HG03442 (cell line): ENCODE measurements around the gene ELAVL1.

Experiments used
- ATAC-seq: cut with Tn5 transposase; IDR thresholded peaks from one replicate; pipeline ENCODE4 v1.9.1; 2021; ENCODE audit warnings: mild to moderate bottlenecking, moderate library complexity; ENCODE audit not compliant: unreplicated experiment

The ELAVL1 gene

DNA sequence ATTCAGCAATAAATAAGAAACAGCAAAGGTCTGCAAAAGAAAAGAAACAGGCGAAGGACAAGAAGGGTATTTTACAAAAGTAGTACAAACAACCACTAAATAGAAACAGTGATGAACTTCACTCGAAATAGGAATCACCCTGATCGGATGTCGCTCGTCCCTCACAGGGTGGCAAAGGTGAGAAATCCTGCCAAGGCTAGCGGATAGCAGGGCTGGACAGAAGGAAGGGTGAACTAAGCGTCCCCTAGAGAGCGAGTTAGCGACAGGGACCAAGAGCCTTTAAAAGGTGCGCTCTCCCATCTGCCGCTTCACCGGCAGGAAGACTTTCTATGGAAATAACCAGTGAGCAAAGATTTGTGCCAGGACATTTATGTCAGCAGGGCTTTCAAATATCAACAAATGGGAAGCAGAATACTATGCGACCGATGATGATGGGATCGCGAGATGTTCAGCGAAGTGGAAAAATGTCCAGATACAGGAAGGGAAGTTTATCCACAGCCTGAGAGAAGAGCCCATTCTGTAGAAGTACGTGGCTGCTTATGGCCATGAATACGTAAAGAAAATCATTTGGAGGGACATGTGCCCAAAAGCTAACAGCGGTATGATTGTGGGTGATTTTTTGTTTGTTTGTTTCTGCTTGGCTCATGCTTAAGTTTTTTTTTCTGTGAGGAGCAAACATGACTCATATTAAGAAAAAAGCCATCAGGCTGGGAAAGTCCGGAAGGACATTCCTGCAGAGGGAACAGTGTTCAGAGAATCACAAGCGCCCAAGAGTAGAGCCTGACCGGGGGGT is 18.9 kb downstream of the ELAVL1 start:
- no peak for ATAC-seq

DNA sequence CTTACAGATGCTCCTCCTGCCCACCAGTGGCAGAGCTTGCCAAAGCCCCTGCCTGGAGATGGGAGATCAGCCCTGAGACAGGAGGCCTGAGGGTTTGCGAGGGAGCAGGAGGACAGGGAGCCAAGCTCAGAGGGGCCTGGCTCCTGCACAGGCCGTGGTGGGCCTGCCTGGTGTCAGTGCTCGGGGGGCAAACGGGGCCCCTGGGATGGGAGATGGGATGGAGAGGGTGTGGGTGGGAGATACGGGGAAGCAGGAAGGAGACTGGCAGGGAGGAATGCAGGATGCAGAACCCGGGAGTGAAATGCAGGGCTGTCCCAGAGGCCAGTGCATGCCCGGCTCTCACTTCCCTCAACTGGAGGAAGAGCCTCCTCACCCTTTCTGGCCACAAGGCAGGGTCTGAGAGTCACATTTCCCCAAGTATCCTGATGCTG is 19.9 kb downstream of the ELAVL1 start:
- ATAC-seq: no peak

DNA sequence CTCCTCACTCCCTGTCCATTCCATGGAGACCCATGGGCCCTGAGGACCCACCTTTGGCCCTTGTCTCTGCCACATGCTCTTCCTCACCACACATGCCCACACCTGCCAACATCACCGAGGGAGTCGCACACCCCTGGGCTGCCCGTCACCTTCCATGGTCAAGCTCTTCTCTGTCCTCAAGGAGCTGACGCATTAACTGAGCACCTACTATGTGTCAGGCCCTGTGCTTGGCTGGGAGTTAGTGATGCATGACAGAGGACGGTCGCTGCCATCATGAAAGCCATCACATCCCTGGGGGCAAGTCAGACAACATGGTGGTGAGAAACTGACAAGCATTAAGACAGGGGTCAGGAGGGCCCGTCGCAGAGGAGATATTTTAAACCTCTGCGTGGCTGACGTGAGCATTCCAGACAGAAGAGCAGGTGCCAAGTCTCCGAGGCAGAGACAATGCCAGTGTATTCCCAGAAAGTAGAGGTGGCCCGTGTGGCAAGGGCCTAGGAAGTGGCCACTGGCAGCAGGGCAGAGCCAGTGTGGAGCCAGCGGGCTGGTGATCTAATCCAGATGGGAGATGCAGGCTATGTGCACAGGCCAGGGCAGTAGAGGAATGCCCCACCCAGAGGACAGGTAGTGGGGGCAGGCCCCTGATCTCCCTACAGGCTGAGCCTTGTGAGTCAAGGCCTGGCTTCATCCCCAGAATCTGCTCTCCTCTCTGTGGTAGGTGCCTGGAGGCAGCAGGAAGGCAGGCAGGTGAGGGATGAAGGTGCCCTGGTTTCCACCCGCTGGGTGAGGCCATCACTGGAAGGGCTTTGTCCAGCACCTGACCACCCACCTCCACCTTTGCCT is 21.2 kb downstream of the ELAVL1 start:
- no peak for ATAC-seq

DNA sequence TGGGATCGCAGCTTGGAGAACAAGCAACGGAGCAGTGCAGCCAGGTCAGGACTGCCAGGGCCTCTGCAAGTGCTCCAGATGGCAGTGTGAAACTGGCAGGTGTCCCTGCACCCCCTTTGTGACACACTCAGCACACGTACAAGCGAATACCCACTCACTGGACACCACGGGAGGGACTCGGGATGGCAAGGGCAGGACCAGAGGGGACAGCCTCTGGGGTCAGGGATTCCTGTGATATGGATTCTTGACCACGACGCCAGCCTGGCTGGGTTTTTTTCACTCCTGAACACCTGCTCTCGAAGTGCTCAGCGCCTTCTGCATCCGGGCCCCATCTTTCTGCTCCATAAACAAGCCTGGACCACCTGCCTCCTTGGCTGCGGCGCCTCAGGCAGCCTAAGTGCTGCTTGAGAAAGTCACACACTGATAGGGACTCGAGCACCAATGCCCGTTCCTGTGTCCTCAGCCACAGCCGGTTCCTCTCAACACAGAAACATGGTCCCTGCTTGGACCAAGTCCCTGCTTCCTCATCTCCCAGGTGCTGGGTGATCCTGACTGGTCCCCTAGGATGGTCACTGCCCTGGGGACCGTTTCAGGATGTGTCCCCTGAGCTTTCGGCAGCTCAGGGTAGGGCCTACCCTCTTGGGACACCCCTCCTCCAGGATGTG is 22.0 kb downstream of the ELAVL1 start:
- no peak for ATAC-seq

DNA sequence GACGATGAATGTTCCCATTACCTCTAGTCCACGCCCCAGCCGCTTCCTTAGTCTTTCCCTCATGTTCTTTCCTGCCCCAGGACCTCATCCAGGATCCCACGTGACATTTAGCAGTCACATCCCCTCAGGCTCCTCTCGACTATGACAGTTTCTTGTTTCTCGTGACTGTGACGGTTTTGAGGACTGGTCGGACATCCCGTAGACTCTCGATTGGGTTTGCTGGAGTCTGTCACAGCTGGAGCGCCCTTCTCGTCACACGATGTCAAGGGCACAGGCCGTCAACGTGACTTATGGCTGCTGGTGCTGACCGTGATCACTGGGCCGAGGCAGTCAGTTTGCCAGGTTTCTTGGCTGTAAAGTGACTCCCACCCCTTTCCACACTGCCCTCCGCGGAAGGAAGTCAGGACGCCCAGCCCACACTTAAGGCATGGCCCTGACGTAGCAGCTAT is 22.8 kb downstream of the ELAVL1 start:
- ATAC-seq: no peak

GRCh38 chr19:7982103-7982502 is 23.3 kb downstream of the ELAVL1 start:
- ATAC-seq: no peak

DNA sequence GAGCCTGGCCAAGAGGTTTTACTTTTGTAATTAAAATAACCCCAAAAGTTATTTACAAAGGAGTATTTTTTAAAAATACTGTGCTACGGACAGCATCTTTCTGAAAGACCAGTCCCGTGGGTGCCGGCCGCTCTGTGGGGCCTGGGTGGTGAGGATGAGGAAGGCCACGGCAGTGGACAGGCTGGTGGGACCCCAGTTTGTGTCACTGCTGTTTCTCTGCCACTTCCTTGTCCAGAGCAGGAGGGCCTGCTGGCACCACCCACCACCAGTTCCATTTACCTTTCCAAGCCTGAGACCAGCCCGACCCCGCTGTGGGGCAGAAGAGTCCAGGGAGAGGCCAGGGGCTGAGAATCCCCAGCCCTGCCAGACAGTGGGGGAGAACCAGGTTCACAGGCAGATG is 23.8 kb downstream of the ELAVL1 start:
- no peak for ATAC-seq

- no peak for ATAC-seq
Measured at GRCh38 chr19:7981199-7981598, 24.2 kb downstream of the ELAVL1 start.

DNA sequence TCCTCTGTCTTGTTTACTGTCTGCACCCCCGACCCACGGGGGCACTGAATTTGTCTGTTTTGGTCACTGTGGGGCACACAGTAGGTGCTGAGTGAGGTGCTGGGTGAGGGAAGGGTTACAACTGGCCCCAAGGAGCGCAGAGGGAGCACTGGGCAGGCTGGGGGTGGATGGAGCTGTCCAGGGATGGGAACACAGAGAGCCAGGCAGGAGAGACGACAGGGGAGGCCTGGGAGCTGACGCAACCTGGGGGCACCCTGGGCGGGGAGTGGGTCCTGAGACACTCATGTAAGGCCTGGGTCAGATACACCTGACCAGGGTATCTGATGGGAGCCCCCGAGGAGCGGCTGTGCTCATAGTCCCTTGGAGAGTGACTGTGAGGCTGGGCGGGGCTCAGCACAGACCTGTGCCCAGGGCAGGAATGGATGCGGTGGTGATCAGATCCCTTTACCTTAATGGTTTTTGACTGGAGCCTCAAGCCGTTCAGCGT is 24.8 kb downstream of the ELAVL1 start:
- no peak for ATAC-seq

GRCh38 chr19:7980168-7980567 is 25.3 kb downstream of the ELAVL1 start:
- ATAC-seq: no peak

DNA sequence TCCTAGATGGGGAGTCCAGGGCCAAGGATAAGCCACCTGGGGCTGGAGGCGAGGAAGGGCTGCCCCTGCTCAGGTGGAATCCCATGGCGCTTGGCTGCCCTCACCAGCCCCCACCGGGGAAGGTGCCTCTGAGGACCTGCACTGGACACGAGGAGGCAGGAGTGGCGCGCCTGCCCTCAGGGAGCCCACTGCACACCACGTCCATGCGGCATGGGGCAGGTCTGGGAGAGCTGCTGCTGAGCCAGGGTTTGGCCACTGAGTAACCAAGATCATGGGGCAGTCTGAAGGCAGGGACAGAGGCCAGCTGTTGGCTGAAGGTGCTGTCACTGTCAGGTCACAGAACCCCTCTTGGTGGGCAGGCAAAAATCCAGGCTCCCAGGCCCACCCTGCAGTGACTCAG is 25.9 kb downstream of the ELAVL1 start:
- no peak for ATAC-seq

GRCh38 chr19:7979011-7979410 is 26.4 kb downstream of the ELAVL1 start:
- ATAC-seq: no peak

DNA sequence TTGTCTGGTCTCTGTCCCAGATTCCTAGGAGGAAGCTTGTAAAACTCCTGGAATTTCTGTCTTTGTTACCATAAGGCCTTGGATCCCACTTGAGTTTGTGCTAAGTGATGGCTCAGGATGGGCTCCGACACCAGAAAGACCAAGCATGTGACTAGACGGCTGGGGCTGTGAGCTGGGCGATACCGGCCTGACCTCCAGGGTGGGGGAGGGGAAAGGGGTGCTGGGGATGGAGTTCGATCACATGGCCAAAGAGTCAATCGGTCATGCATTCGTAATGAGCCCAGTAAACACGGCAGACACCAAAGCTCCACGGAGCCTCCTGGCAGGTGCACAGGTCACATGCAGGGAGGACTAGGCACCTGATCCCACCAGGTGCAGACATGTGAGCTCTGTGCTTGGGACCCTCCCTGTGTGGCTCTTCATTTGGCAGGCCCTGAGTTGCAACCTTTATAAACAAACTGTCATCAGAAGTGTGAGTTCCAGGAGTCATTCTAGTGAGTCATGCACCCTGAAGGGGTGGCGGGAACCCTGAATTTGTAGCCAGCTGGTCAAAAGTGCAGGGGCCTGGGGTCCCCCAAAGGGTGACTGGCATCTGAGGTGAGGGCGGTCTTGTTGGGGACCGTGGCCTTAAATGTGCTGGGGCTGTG is 27.1 kb downstream of the ELAVL1 start:
- no peak for ATAC-seq

GRCh38 chr19:7977723-7978040 is 27.8 kb downstream of the ELAVL1 start:
- no peak for ATAC-seq

DNA sequence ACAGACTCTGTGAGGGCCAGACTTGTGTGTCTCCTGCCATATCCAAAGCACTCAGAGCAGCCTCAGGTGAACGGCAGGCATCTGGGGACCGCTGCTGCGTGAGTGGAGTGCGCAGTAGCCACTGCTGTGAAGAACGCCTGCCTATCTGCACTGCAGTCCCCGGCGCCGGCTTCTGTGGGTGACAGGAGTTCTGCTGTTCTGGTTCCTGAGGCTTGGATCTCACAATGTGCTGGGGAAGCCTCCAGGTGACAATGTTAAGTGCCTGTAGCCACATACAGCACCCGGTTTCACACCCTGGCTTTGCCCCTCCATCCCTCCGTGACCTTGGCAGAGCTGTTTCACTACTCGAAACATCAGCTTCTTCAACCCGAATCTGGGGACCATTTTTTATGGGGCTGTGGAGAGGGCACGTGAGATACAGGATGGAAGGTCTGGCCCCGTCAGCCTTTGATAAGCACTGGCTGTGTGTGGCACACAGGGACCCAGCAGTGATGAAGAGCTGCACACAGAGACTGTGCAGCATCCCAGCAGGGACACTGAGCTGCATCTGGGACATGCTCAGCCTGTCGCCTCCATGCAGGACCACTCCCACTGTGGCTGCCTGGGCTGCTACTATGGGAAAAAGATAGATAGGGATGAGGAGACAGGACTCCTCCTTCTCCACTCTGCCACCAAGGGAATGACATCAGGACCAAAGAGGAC is 28.3 kb downstream of the ELAVL1 start:
- no peak for ATAC-seq

DNA sequence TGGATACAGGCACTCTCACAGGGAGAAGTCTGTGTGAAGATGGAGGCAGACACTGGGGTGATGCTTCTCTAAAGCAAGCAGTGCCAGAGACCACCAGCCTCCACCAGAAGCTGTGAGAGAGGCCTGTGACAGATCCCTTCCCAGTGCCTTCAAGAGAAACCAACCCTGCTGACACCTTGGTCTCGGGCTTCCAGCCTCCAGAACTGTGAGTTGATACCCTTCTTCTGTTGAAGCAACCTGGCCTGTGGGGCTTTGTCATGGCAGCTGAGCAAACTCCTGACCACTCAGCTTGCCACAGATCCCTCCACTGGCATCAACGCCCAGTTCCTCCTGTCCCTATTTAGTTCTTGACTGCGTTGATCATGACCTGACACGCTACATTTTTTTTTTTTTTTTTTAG is 29.0 kb downstream of the ELAVL1 start:
- ATAC-seq: no peak

DNA sequence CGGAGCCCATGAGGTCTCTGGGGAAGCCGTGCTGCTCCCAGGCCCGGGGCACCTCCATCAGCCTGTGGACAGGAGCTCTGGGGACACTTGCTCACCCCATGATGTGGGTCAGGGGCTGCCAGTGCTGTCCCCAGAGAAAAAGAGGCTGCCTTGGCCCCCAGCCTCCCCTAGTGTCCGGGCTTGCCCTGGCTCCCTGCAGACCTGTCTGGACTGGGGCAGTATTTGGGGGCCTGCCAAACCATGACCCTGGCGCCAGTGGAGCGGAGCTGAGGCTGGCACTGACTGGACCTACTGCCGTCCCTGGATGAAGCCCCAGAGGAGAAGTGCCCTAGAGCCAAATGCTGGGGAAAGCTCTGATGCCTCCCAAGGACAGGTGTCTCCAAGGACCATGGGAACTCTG is 30.4 kb downstream of the ELAVL1 start:
- no peak for ATAC-seq

DNA sequence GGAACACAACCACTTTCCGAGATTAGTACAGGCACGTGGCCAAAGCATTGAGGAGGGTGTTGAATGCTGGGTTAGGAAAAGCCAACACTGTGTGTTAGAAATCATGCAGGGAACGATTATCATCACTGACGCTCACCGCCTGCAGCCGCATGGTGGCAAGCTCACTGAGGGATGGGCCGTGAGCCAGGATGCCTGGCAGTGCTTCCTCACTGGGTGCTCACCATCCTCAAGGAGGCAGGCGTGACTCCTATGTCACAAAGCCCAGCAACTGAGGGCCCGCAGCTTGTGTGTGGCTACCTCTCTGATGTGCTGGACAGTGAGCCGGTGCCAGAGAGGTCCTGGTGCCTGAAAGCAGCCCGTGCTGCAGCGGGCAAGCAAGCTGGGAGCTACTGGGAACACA is 31.6 kb downstream of the ELAVL1 start:
- no peak for ATAC-seq

DNA sequence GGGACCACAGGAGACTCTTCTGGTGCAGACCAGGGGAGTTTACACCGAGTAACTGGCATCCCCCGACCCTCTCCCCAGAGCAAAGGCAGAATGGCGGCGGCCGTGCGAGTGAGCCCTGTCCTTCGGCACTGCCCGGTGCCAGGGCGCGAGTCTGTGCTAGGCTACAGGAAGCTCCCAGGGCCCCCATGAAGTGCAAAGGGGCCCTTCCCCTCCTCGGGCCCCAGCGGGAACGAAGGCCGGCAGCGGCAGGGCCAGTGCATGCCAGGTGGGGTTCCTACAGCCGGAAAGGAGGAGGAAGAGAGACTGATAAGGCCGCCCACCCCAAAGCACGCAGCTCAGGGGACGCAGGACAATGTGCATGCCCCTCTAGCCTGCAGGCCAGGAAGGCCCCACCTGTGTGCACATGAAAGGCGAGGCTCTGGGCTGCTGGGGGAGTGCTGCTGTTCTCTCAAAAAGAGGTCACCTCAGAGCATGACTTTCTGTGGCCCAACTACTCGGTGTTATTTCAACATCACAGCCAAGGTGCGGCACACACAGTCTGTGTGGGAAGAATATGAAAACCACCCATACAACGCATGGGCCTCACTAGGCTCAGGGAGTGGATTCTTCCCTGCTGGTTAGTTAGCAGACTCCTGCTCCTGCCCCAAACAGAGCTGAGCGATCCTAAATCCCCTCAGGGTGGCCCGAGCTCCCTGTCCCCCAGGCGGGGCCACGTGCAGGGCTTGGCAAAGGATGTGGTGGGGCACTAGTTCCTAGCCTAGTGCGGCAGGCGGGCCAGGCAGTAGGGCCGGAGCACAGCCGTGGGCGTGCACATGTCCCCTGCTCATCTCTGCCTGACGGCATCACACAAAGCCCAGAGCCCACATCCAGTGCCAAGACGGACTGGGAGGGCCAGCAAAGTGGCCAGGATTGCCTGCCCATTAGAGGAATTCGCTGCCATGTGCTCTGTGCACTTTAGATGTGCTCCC is 33.6 kb downstream of the ELAVL1 start:
- ATAC-seq: no peak
